ENCODE data around the gene NCMAP. TPM values are rescaled to one million over a fixed set of nuclear protein-coding genes. Genes with fewer than 3 reads are reported as not detected.
"Not testable (repeated sequence)": the region's sequence is repeated elsewhere in the genome, so short reads cannot be mapped to it uniquely, and the experiment has no call there.

NCMAP gene, protein sequence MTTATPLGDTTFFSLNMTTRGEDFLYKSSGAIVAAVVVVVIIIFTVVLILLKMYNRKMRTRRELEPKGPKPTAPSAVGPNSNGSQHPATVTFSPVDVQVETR
- under 1 TPM; 0.16 to 0.18 TPM for total RNA-seq
- long read RNA-seq: 0 reads

DNA sequence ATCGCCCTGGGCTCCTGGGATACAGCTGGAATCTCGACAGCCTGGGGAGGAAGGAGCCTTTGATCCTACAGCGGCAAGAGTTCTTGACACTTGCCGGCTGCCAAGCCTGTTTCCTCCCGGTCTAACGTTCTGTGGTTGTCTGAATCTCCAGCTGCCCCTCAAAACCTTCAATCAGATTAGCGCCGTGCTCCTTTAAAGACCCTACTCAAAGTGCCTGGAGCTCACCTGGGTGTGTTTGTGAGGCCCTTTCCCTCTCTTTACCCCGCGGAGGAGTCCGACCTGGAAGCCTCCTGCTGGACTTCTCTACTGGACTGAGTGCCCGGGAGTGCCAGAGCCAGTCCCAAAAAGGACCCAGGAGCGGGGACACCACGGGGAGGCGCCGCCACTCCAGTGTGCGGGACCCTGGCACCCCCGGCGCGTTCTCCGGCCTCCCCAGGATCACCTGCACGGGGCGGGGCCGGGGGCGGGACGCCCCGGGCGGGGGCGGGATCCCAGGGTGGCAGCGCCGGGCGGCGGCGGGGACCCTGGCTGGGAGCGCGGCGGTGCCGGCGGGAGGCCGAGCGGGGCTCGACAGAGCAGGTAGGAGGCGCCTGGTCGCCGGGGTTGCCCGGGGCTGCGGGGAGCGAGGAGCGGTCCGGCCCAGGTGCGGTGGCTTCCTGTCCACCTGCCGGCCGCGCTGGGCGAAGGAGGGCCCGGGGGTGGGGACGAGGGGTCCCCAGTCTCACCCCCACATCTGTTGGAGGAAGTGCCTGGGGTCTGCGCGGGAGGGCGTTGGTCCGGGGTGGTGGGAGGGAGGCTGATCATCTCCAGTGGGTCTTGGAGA is at the start of gene NCMAP:
Gene NCMAP (plus strand): TSS at position 497 of the 823 bp plus-strand sequence. CDS start 39,344 bp downstream, outside the sequence.
- intact Hi-C loops (cut with DNase I): no loop called here
- ATAC-seq (peak in 1 of 2 donors; percentile 59), DNase-seq (no peak)

DNA sequence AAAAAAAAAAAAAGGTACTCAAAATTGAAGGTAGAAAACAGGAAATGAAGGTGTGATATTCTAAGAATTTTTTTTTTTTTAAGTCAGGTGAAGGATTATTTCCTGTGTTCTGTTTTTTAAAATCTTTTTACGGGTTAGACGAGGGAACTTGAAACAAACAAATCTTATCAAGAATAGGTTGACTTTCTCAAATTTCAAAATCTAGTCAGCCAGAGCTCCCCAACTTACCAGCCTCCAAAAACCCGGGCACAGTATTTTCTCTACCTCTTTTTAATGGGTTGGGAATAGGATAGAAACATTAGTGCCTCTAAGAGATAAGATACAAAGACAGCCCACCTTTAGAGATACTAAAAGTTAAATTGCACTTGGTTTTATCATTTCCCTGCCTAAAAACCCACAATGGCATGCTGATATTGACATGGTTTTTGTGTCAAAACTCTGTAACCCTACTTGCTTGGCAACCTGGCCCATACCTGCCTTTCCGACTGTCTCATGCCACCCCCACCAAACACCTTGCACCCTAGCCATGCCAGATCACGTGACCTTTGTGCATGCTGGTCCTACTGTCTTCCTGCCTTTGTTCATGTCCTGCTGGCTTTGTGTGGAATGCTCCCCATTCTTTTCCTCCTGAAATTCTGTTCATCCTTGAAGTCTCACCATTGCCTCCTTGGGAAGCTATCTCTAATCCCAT is 49.1 kb upstream of the NCMAP start:
- intact Hi-C loops (cut with DNase I): no loop called here
- ATAC-seq: no peak
- no peak for DNase-seq

DNA sequence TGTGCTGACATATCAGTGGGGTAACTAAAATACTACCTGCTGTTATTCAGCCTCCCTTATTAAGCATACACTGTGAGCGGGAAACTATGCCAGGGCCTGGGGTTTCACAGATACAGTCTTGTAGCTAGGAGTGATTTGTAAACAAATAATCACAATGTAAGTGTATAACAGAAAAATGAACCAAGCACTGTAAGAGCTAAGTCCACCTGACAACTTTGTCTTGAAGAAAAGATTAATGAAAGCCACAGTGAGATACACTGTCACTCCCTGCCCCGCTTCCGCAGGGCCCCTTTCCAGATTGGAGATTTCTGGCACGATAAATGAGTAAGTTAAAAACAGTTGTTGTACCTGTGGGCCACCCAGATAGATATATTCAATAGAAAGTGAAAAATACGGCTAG is 48.5 kb upstream of the NCMAP start:
- intact Hi-C loops (cut with DNase I): no loop called here
- DNase-seq (no peak), ATAC-seq (no peak)

DNA sequence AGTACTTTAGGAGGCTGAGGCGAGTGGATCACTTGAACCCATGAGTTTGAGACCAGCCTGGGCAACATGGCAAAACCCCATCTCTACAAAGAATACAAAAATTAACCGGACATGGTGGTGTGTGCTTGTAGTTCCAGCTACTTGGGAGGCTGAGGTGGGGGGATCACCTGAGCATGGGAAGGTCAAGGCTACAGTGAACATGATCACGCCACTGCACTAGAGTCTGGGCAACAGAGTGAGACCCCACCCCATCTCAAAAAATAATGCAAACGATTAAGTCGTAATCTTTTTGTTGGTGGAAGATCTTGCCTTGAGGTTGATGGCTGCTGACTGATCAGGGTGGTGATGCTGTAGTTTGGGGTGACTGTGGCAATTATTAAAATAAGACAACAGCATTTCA is 47.0 kb upstream of the NCMAP start:
- ATAC-seq (no peak), DNase-seq (no peak)
- intact Hi-C loops (cut with DNase I): no loop called here

DNA sequence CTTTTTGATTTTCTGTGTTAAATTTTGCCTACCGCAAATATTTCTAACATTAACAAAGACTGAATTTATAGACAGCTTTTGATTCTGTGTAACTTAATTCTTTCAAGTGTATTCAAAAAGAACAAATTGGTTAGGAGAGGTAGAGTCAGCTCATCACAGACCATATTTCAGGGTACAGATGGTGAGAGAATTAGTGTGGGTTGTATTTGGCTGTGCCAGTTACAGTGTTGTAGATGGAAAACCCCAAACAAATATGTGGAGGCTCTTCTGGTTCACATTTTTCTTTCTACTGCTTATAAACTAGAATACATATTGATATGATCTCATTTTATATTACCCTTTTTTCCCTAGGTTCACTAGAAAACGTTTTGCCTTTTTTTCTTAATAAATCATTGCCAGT is 42.2 kb upstream of the NCMAP start:
- intact Hi-C loops (cut with DNase I): no loop called here
- DNase-seq (no peak), ATAC-seq (no peak)

DNA sequence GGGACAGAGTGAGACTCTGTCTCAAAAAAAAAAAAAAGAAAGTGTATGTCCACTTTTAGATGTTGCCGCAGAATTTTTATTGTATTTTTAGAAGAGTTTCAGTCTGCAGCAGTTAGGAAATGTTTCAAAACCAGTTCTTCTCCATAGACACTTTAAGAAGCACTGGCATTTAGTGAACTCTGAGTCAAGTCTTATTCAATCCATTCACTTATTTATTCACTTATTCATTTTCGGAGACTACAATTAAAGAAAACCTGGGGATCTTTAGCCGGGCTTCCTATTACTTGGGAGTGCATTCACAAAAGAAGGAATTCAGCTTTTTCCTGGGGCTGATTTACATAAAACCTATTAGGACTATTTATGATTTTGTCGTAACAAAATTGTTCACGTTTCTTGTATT is 40.9 kb upstream of the NCMAP start:
- DNase-seq (no peak), ATAC-seq (no peak)
- intact Hi-C loops (cut with DNase I): no loop called here

DNA sequence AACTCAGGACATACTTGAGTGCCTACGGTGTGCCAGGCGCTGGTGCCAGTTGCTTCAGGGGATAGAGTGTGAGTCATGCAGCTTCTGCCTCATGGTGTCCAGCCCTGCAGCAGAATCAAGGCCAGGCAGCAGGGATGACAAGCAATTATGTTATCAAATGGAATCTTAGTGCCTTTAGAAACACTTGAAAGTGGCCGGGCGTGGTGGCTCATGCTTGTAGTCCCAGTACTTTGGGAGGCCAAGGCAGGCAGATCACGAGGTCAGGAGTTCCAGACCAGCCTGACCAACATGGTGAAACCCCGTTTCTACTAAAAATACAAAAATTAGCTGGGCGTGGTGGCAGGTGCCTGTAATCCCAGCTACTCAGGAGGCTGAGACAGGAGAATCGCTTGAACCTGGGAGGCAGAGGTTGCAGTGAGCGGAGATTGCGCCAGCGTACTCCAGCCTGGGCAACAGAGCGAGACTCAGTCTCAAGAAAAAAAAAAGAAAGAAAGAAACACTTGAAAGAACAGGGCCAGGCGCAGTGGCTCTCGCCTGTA is 40.1 kb upstream of the NCMAP start:
- intact Hi-C loops (cut with DNase I): not testable (repeated sequence)
- ATAC-seq: peak in 1 of 2 donors; percentile 92

DNA sequence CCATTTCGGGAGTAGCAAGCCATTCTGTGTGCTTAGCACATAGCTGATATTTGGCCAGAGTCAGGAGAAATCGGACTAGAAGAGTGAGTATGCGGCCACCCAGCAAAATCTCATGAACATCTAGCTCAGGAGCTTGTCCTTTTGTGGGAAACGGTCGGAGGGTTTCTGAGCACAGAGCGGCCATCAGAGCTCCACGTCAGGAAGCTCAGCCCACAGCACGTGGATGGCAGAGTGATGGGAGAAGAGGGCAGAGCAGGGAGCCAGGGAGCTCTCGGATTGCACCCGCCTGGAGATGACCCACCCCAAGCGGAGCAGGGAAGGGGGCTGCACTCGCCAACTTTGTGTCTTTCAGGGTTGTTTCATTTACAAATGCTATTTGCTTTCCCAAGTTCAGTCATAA is 39.4 kb upstream of the NCMAP start:
- DNase-seq: no peak
- intact Hi-C loops (cut with DNase I): no loop called here
- ATAC-seq: no peak

More for the DNA sequence above, 40.1 kb upstream of the NCMAP start:
- DNase-seq: not testable (repeated sequence)

DNA sequence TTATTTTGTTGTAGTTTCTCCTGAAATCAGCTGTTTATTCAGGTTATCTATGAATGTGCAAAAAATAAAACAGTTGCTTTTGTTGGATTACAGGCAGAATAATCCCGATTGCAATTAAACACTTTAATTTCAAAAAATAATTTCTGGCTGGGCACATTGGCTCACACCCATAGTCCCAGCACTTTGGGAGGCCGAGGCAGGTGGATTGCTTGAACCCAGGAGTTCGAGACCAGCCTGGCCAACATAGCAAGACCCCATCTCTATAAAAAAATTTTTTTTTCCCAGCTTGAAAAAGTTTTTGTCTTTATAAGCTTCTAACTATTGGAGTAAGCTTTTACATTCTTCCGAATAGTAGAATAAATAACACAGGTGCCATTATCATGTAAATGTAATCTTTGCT is 38.0 kb upstream of the NCMAP start:
- intact Hi-C loops (cut with DNase I): no loop called here
- DNase-seq: no peak
- ATAC-seq: no peak

DNA sequence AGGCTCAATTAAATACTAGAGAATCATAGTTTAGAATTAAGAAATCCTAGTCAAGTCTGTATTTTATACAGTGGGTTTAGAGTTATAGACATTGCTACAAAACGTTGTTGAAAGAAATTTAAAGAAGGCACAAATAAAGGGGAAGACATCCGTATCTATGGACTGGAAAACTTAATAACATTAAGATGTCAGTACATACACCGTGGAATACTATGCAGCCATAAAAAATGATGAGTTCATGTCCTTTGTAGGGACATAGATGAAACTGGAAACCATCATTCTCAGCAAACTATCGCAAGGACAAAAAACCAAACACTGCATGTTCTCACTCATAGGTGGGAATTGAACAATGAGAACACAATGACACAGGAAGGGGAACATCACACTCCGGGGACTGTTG is 35.6 kb upstream of the NCMAP start:
- intact Hi-C loops (cut with DNase I); ATAC-seq; DNase-seq: not testable (repeated sequence)

DNA sequence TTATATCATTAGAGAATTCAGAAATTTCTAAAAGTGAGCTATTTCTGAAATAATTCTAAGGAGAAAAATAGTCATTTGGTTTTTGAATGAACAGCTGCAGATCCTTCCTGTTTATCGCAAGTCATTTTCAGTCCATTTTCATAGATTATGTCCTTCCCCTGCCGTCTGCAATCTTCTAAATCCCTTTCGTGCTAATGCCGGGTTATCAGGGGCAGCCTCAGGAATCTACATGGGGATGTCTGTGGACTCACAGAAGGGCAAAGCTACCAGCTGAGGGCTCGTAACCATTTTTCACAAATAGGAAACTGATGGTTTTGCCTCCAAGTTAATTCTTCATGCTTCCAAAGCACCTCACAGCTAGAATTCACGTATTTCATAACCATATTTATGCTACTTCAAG is 30.3 kb upstream of the NCMAP start:
- DNase-seq: no peak
- intact Hi-C loops (cut with DNase I): no loop called here
- ATAC-seq: no peak

DNA sequence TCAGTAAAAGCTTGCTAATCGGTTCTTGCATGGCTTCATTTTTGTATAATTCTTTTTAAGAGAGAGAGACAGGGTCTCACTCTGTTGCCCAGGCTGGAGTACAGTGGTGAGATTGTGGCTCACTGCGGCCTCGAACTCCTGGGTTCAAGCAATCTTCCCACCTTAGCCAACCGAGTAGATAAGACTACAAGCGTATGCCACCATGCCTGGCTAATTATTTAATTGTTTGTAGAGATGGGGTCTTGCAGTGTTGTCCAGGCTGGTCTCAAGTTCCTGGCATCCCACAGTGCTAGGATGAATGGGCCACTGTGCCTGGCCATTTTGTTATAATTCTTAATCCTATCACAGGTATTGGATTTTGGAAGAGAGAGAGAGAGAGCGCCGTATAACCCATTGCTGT is 29.8 kb upstream of the NCMAP start:
- ATAC-seq (no peak), DNase-seq (no peak)
- intact Hi-C loops (cut with DNase I): no loop called here

DNA sequence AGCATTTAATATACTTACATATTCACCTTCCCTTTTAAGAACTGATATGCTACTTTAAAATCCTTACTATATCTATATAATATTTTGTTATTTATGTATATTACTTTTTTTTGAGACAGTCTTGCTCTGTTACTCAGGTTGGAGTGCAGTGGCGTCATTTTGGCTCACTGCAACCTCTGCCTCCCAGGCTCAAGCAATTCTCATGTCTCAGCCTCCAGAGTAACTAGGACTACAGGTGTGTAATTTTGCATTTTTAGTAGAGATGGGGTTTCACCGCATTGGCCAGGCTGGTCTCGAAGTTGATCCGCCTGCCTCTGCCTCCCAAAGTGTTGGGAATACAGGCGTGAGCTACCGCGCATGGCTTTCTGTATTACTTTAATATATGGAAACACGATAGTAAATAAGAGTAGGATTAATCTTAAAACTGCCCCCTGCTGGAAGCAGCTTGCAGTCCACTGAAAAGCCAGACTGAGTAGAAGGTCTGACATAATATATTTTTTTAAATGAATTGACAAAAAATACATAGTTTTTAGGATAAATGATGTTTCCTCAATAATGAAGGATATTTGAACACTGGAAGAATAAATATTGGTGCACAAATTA is 28.8 kb upstream of the NCMAP start:
- no peak for ATAC-seq
- intact Hi-C loops (cut with DNase I): no loop called here
- no peak for DNase-seq

DNA sequence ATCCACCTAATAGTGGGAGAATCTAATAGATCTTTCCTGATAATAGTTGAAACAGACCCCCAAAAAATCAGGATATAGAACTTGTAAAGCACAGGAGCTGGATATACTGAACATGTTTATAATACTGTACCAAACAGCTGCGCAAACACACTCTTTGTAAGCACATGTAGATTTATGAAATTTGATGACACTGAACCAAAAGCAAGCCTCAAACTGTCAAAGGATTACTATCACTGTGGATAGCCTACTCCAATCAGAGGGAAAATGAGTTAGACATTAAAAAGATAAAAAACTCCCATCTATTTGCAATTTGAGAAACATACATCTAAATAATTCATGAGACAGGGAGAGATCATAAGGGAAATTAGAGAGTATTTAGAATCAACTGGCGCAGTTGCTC is 27.1 kb upstream of the NCMAP start:
- intact Hi-C loops (cut with DNase I): no loop called here
- DNase-seq (no peak), ATAC-seq (no peak)

DNA sequence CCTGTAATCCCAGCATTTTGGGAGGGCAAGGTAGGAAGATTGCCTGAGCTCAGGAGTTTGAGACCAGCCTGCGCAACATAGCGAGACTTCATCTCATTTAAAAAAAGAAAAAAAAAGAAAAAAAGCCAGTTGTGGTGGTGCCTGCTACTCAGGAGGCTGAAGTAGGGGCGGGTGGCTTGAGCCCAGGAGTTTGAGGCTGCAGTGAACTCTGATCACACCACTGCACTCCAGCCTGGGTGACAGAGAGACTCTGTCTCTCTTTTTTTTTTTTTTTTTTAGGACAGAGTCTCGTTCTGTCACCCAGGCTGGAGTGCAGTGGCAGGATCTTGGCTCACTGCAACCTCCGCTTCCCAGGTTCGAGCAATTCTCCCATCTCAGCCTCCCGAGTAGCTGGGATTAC is 26.6 kb upstream of the NCMAP start:
- intact Hi-C loops (cut with DNase I); DNase-seq; ATAC-seq: not testable (repeated sequence)

DNA sequence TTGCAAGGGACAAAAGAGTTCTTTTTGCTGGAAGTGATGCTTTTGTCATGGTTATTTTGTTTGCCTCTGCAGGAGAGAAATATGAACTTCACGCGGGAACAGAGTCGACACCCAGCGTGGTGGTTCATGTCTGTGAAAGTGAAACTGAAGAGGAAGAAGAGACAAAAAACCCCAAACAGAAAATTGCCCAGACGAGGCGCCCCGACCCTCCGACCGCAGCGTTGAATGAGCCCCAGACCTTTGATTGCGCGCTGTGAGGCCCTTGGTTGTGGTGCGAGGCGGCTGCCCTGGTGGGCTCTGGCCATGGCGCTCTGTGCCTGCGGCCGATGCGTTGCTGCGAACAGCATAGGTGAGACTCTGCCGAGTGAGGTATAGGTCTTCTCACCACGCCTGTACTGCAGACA is 20.9 kb upstream of the NCMAP start:
- intact Hi-C loops (cut with DNase I): no loop called here
- peak in 1 of 2 donors; percentile 55 for ATAC-seq
- no peak for DNase-seq

DNA sequence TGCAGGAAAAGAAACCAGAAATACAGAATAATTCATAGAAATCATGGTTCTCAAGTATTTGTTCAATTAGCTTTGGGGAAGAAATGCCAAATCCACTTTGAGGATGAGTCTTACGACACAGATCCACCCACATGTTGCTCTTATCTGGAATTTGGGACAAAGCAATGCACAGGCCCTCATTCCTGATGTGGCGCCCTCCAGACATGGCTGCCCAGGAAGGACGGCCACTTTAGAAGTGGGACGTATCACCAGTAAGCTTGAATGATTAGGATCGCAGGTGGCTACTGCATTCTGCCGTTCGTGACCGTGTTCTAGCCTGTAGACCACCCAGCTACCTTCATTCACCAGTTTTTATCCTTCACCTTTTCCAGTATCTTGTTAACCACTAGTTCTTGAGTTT is 20.1 kb upstream of the NCMAP start:
- intact Hi-C loops (cut with DNase I): no loop called here
- DNase-seq: no peak
- ATAC-seq: no peak

DNA sequence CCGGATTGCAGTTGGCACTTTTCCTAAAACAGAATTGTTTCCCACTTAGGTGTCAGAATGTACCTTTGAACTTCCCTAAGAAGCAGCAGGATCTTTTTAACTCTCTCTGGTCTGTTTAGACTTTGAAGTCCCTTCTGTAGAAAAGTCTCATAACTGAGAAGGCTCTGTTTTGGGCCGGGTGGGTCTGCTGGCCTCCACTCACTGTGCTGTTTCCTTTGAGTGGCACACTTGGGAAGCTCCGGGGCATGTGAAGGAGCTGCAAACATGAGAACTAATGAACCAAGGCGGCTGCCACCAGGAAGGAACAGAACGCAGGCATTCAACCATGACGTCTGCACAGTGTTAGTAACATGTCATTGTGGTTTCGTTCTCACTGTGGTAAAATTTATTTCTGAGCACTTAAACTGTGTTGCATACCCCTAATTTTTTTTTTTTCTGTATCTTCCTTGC is 19.5 kb upstream of the NCMAP start:
- ATAC-seq (peak; percentile 26 to 71), DNase-seq (no peak)
- intact Hi-C loops (cut with DNase I): no loop called here

DNA sequence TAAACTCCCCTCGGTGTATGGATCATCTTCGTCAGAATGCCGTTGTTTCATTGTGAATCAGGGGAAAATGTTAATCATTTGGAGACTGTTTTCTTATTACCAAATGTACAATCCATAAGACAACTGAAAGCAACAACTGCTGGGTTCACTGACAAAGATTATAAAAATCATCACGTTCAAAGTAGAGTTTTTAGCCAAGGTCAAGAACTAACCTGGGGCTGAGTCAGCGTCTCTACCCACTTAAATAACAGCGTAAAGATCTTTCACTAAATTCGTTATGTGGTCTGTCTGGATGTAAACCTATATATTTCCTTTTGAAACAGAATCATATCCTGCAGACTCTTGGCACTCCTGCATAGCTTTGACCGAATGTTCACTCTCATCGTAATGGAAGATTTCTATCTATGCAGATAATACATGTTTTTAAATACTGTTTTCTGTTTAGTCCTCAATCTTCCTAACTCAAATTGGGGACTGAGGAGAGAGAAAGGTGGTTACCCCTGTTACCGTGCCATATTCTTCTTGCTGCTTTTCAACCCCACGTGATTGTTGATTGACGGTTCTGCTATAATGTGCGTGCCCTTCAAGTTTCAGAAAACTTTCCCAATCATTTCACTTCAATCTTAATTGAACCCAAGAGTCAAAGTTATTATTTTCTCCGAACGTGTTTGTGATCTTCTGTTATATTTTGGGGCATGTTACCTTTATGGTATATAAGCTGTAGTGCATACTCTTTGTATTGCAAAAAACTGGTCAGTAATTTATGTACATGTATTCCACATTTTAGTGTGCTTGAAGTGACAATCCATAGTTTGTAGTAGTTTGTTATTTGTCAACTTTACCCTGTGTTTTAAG is 15.6 kb upstream of the NCMAP start:
- no peak for ATAC-seq
- intact Hi-C loops (cut with DNase I): loop anchor here in 1 of 2 donors (2.0 kb wide), 1 partner anchor 95 kb away; no protein-coding TSS in a partner anchor
- DNase-seq: no peak
